ENCODE measurements around the gene NOD2. TPM values are rescaled to one million over a fixed set of nuclear protein-coding genes. Genes with fewer than 3 reads are reported as not detected.
A peak's percentile ranks its signal among the peaks of the same experiment; 100 is the strongest.

Gene NOD2
- total RNA-seq, 6 experiments from 2014 or later: not detected

- Mint-ChIP-seq H3K36me3 (ENCODE audit: low read depth) (peaks cover 37% of the 10 kb centered on the region), H3K27ac (no peak overlapping the region), H3K4me3 (no peak overlapping the region), H3K9me3 (peaks cover 14% of the 10 kb centered on the region), H3K27me3 (ENCODE audit: insufficient read depth) (no peaks in the 10 kb centered on the region; the same call in 1 of the 2 replicates), H3K4me1 (ENCODE audit: low read depth) (peaks cover 37% of the 10 kb centered on the region)
- DNase-seq: no peak
- TF ChIP-seq CTCF (IDR thresholded peaks at IDR 0.05): no peak
These were observed 71.9 kb downstream of the NOD2 start for GRCh38 chr16:50765260-50765659.

DNA sequence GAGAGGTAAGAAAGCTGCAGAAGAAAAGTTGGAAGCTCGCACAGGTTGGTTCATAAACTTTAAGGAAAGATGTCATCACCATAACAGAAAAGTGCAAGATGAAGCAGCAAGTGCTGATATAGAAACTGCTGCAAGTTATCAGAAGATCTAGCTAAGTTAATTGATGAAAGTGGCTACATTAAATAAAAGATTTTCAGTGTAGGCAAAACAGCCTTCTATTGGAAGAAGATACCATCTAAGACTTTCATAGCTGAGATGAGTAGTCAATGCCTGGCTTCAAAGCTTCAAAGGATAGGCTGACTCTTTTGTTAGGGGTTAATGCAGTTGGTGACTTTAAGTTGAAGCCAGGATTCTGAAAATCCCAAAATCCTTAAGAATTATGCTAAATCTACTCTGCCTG is 72.5 kb downstream of the NOD2 start:
- H3K36me3 Mint-ChIP-seq (ENCODE audit: low read depth): peaks cover 38% of the 10 kb centered on the region
- TF ChIP-seq CTCF (IDR thresholded peaks at IDR 0.05): no peak
- H3K27ac Mint-ChIP-seq: no peak overlapping the region
- DNase-seq: no peak
- H3K9me3 Mint-ChIP-seq: peaks cover 14% of the 10 kb centered on the region
- H3K4me1 Mint-ChIP-seq (ENCODE audit: low read depth): peaks cover 40% of the 10 kb centered on the region
- H3K4me3 Mint-ChIP-seq: no peak overlapping the region
- H3K27me3 Mint-ChIP-seq (ENCODE audit: insufficient read depth): no peaks in the 10 kb centered on the region; the same call in 1 of the 2 replicates

DNA sequence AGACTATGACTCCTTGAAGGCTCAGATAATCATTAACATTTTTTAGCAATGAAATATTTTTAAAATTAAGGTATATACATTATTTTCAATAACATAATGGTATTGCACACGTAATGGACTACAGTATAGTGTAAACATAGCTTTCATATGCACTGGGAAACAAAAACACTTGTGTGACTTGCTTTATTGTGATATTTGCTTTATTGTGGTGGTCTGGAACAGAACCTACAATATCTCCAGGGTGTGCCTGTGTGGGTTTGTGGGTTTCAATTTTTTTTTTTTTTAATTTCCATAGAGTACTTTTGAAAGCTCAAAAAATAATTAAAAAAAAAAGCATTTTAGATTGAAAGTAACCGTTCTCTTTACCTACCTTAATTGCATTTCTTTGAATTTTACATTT is 73.8 kb downstream of the NOD2 start:
- peaks cover 49% of the 10 kb centered on the region for H3K4me1 Mint-ChIP-seq (ENCODE audit: low read depth)
- peaks cover 44% of the 10 kb centered on the region for H3K36me3 Mint-ChIP-seq (ENCODE audit: low read depth)
- no peak overlapping the region for H3K27ac Mint-ChIP-seq
- no peak for TF ChIP-seq CTCF (IDR thresholded peaks at IDR 0.05)
- peaks cover 14% of the 10 kb centered on the region for H3K9me3 Mint-ChIP-seq
- no peaks in the 10 kb centered on the region; the same call in 1 of the 2 replicates for H3K27me3 Mint-ChIP-seq (ENCODE audit: insufficient read depth)
- DNase-seq: no peak
- H3K4me3 Mint-ChIP-seq: no peak overlapping the region

GRCh38 chr16:50771366-50771765 is 78.0 kb downstream of the NOD2 start:
- Mint-ChIP-seq H3K4me1 (ENCODE audit: low read depth) (peaks cover 25% of the 10 kb centered on the region), H3K36me3 (ENCODE audit: low read depth) (peaks cover 44% of the 10 kb centered on the region), H3K27ac (peak overlapping the region; percentile 86), H3K27me3 (ENCODE audit: insufficient read depth) (no peaks in the 10 kb centered on the region; the same call in 1 of the 2 replicates), H3K9me3 (peaks cover 4% of the 10 kb centered on the region), H3K4me3 (peak overlapping the region; percentile 37; the same call in 1 of the 2 replicates)
- TF ChIP-seq CTCF (IDR thresholded peaks at IDR 0.05): no peak
- peak; percentile 78 for DNase-seq

DNA sequence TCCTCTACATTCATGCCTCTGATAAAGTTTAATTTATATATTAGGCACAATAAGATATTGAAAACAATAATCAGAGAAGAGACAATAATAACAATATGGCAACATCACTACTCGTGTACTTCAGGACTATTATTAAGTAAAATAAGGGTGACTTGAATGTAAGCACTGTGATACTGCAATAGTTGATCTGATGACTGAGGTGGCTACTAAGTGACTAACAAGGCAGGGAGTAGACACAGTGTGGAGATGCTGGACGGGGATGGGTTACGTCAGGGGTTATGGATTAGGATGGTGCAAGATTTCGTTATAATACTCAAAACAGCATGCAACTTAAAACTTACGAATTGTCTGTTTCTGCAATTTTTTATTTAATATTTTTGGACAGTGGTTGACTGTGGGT is 81.0 kb downstream of the NOD2 start:
- no peak for TF ChIP-seq CTCF (IDR thresholded peaks at IDR 0.05)
- Mint-ChIP-seq H3K4me1 (ENCODE audit: low read depth) (peaks cover 35% of the 10 kb centered on the region), H3K27ac (no peak overlapping the region), H3K36me3 (ENCODE audit: low read depth) (peaks cover 37% of the 10 kb centered on the region), H3K9me3 (no peaks in the 10 kb centered on the region), H3K4me3 (no peak overlapping the region), H3K27me3 (ENCODE audit: insufficient read depth) (no peaks in the 10 kb centered on the region; the same call in 1 of the 2 replicates)
- no peak for DNase-seq

- DNase-seq: no peak
- peaks cover 37% of the 10 kb centered on the region for H3K36me3 Mint-ChIP-seq (ENCODE audit: low read depth)
- no peak for TF ChIP-seq CTCF (IDR thresholded peaks at IDR 0.05)
- H3K4me1 Mint-ChIP-seq (ENCODE audit: low read depth): peaks cover 30% of the 10 kb centered on the region
- no peak overlapping the region for H3K27ac Mint-ChIP-seq
- no peaks in the 10 kb centered on the region; the same call in 1 of the 2 replicates for H3K27me3 Mint-ChIP-seq (ENCODE audit: insufficient read depth)
- H3K9me3 Mint-ChIP-seq: no peaks in the 10 kb centered on the region
- no peak overlapping the region for H3K4me3 Mint-ChIP-seq
These were observed 81.6 kb downstream of the NOD2 start for GRCh38 chr16:50774960-50775359.
